ENCODE measurements around the gene ZNF331. TPM values are rescaled to one million over a fixed set of nuclear protein-coding genes. Genes with fewer than 3 reads are reported as not detected.

The ZNF331 gene
- total RNA-seq, 1 experiment from 2014 or later, result 9.4 TPM

GRCh38 chr19:53581871-53582279 lies 43.9 kb downstream of the ZNF331 start:
- H3K4me3 Mint-ChIP-seq (ENCODE audit: low read depth, unreplicated experiment), result no peak overlapping the region
- H3K36me3 Mint-ChIP-seq (ENCODE audit: insufficient read depth, unreplicated experiment), result peaks cover 4% of the 10 kb centered on the region
- intact Hi-C loops (cut with micrococcal nuclease; ENCODE audit: unreplicated experiment), result no loop called here
- TF ChIP-seq CTCF (IDR thresholded peaks at IDR 0.05; ENCODE audit: unreplicated experiment), result no peak
- no peak overlapping the region for H3K27ac Mint-ChIP-seq (ENCODE audit: unreplicated experiment)
- H3K27me3 Mint-ChIP-seq (ENCODE audit: unreplicated experiment), result no peaks in the 10 kb centered on the region
- H3K4me1 Mint-ChIP-seq (ENCODE audit: low read depth, unreplicated experiment), result no peaks in the 10 kb centered on the region
- BruUV-seq (replicated peaks), result no TSS peak
- no peak for DNase-seq
- H3K9me3 Mint-ChIP-seq (ENCODE audit: low read depth, unreplicated experiment), result peaks cover 26% of the 10 kb centered on the region
- CTCF ChIA-PET, result no interaction called here

- Mint-ChIP-seq H3K27me3 (ENCODE audit: unreplicated experiment) (no peaks in the 10 kb centered on the region), H3K4me3 (ENCODE audit: low read depth, unreplicated experiment) (no peak overlapping the region), H3K9me3 (ENCODE audit: low read depth, unreplicated experiment) (peaks cover 18% of the 10 kb centered on the region), H3K4me1 (ENCODE audit: low read depth, unreplicated experiment) (no peaks in the 10 kb centered on the region), H3K36me3 (ENCODE audit: insufficient read depth, unreplicated experiment) (peaks cover 4% of the 10 kb centered on the region), H3K27ac (ENCODE audit: unreplicated experiment) (no peak overlapping the region)
- CTCF ChIA-PET, result no interaction called here
- no TSS peak for BruUV-seq (replicated peaks)
- DNase-seq, result no peak
- TF ChIP-seq CTCF (IDR thresholded peaks at IDR 0.05; ENCODE audit: unreplicated experiment), result no peak
- intact Hi-C loops (cut with micrococcal nuclease; ENCODE audit: unreplicated experiment), result no loop called here
These were observed 45.2 kb downstream of the ZNF331 start for GRCh38 chr19:53583181-53583580.

- no peak overlapping the region for H3K4me3 Mint-ChIP-seq (ENCODE audit: low read depth, unreplicated experiment)
- no peak for DNase-seq
- H3K27ac Mint-ChIP-seq (ENCODE audit: unreplicated experiment), result no peak overlapping the region
- peaks cover 10% of the 10 kb centered on the region for H3K9me3 Mint-ChIP-seq (ENCODE audit: low read depth, unreplicated experiment)
- BruUV-seq (replicated peaks), result no TSS peak
- no peaks in the 10 kb centered on the region for H3K27me3 Mint-ChIP-seq (ENCODE audit: unreplicated experiment)
- H3K4me1 Mint-ChIP-seq (ENCODE audit: low read depth, unreplicated experiment), result no peaks in the 10 kb centered on the region
- CTCF ChIA-PET, result no interaction called here
- peaks cover 4% of the 10 kb centered on the region for H3K36me3 Mint-ChIP-seq (ENCODE audit: insufficient read depth, unreplicated experiment)
- intact Hi-C loops (cut with micrococcal nuclease; ENCODE audit: unreplicated experiment), result no loop called here
- TF ChIP-seq CTCF (IDR thresholded peaks at IDR 0.05; ENCODE audit: unreplicated experiment), result no peak
These were observed 48.3 kb downstream of the ZNF331 start for GRCh38 chr19:53586277-53586691.

- intact Hi-C loops (cut with micrococcal nuclease; ENCODE audit: unreplicated experiment), result no loop called here
- H3K36me3 Mint-ChIP-seq (ENCODE audit: insufficient read depth, unreplicated experiment), result no peaks in the 10 kb centered on the region
- TF ChIP-seq CTCF (IDR thresholded peaks at IDR 0.05; ENCODE audit: unreplicated experiment), result no peak
- H3K4me3 Mint-ChIP-seq (ENCODE audit: low read depth, unreplicated experiment), result no peak overlapping the region
- no peak overlapping the region for H3K27ac Mint-ChIP-seq (ENCODE audit: unreplicated experiment)
- no peaks in the 10 kb centered on the region for H3K4me1 Mint-ChIP-seq (ENCODE audit: low read depth, unreplicated experiment)
- peaks cover 9% of the 10 kb centered on the region for H3K9me3 Mint-ChIP-seq (ENCODE audit: low read depth, unreplicated experiment)
- no peaks in the 10 kb centered on the region for H3K27me3 Mint-ChIP-seq (ENCODE audit: unreplicated experiment)
- CTCF ChIA-PET, result no interaction called here
- BruUV-seq (replicated peaks), result no TSS peak
- no peak for DNase-seq
These were observed 57.0 kb downstream of the ZNF331 start for GRCh38 chr19:53594811-53595509.

All from Calu3 (cell line).